ENCODE results near the gene ARHGAP24. TPM values are rescaled to one million over a fixed set of nuclear protein-coding genes. Genes with fewer than 3 reads are reported as not detected.

ARHGAP24 gene
- total and polyA plus RNA-seq, 10 of the 15 experiments (the other 5 are each of a cell fraction or from before 2014, with no cell fraction given): 0.10 to 4.2 (median 0.52) TPM

GRCh38 chr4:85738721-85739120, 263.8 kb downstream of the ARHGAP24 start:
- in situ Hi-C loops (cut with MboI) (no loop called here), intact Hi-C loops (cut with micrococcal nuclease; ENCODE audit: unreplicated experiment) (no loop called here)
- no peak for TF ChIP-seq RB1 (IDR thresholded peaks at IDR 0.05; ENCODE audit: borderline replicate concordance)
- no peak for TF ChIP-seq ZBTB40 (IDR thresholded peaks at IDR 0.05; ENCODE audit: borderline replicate concordance)
- no peak for TF ChIP-seq POLR2A (IDR thresholded peaks at IDR 0.05; ENCODE audit: low read depth, low read length)
- TF ChIP-seq ASH2L (IDR thresholded peaks at IDR 0.05; ENCODE audit: borderline replicate concordance, low read depth): no peak
- no peak for TF ChIP-seq HCFC1 (IDR thresholded peaks at IDR 0.05; ENCODE audit: low read length)
- no peak for TF ChIP-seq HDAC6 (IDR thresholded peaks at IDR 0.05; ENCODE audit: unreplicated experiment)
- no peak for TF ChIP-seq SP1 (IDR thresholded peaks at IDR 0.05; ENCODE audit: low read depth, low read length)
- TF ChIP-seq ZNF622 (IDR thresholded peaks at IDR 0.05): no peak
- TF ChIP-seq HDAC2 (IDR thresholded peaks at IDR 0.05): no peak
- TF ChIP-seq NFYB (IDR thresholded peaks at IDR 0.05; ENCODE audit: insufficient read depth, low read depth, low read length): no peak
- no peak for TF ChIP-seq ZNF24 (IDR thresholded peaks at IDR 0.05)
- Histone ChIP-seq H3K9ac (ENCODE audit: control insufficient read depth, insufficient read depth, low read length) (no peak overlapping the region), H4K20me1 (ENCODE audit: control insufficient read depth, insufficient read depth) (no peaks in the 10 kb centered on the region), H3K27me3 (replicated peaks in 1 of 2; ENCODE audit: control insufficient read depth in 2 of 2, insufficient read depth in 2 of 2, low read length in 1 of 2) (no peaks in the 10 kb centered on the region), H3K4me3 (no peak overlapping the region), H2AFZ (ENCODE audit: control insufficient read depth, low read depth, low read length) (no peak overlapping the region), H3K36me3 (ENCODE audit: control insufficient read depth in 2 of 2, insufficient read depth in 2 of 2, low read length in 1 of 2) (no peaks in the 10 kb centered on the region), H3K79me2 (ENCODE audit: control insufficient read depth, insufficient read depth, low read length) (no peaks in the 10 kb centered on the region), H3K4me2 (ENCODE audit: control insufficient read depth, insufficient read depth) (no peak overlapping the region), H3K4me1 (ENCODE audit: control insufficient read depth, insufficient read depth, low read length) (no peaks in the 10 kb centered on the region), H3K9me3 (replicated peaks; ENCODE audit: control insufficient read depth, insufficient read depth, low read length) (no peaks in the 10 kb centered on the region), H3K27ac (ENCODE audit: control insufficient read depth, insufficient read depth) (no peak overlapping the region)
- RAD21 ChIA-PET (ENCODE audit: unreplicated experiment): no interaction called here
- CTCF ChIA-PET: interaction anchor here (1.4 kb wide), 1 partner anchor 9 kb away, joined by 7 read pairs; no protein-coding TSS in a partner anchor
- ATAC-seq (no peak), FAIRE-seq (no peak), DNase-seq (ENCODE audit: low read depth, low spot score) (no peak)
- whole genome bisulfite sequencing (ENCODE audit: insufficient coverage, insufficient replicate concordance, low lambda C conversion rate, missing lambda C conversion rate): 79% methylated on average over 2 of the region's 2 CpGs
- SMC1A ChIA-PET (ENCODE audit: uncharacterized antibody, unreplicated experiment): interaction anchor here (1.7 kb wide), 1 partner anchor 56 kb away, joined by 3 read pairs; no protein-coding TSS in a partner anchor
- POLR2A ChIA-PET: no interaction called here
- BruUV-seq (replicated peaks): no TSS peak
